ENCODE measurements around the gene PCBP3. TPM values are rescaled to one million over a fixed set of nuclear protein-coding genes. Genes with fewer than 3 reads are reported as not detected.
"Not testable (repeated sequence)": the region's sequence is repeated elsewhere in the genome, so short reads cannot be mapped to it uniquely, and the experiment has no call there.

PCBP3 gene
- total RNA-seq, 1 donor from 2014 or later: 5.5 TPM

DNA sequence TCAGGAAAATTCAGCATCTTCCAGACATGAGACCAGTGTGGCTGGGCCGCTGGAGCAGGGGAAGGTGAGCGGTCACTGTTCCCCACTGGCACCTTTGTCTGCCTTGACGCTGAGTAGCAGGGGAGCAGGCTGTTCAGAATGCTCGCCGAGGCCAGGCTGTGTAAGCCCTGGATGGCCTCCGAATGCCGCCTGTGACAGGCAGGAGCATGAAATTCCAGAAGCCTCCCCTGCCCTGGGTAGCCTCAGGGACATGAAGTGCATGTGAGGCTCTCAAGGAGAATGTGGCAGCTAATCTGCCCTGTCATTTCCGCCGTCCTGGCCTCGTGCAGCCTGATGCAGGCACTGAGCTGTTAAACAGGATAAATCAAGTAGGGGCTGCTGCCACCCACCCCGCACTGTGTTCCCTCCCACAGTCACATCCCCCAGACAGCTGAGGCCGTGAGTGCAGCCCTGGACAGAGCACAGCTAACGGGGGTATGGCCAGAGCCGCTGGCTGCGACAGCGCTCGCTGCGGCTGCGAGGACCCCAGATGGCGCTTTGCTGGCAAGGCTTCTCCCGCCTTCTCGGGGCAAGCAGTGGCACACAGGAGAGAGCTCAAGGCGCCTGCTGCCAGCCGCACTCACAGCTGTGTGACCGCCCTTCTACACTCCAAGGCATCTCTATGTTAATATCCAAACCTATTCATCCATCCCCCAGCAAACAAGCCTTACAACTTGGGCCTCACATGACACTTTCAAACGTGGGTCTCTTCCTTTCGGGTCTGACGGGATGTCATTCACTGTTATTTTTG, 233.1 kb downstream of the PCBP3 start:
- DNase-seq: peak; percentile 89

DNA sequence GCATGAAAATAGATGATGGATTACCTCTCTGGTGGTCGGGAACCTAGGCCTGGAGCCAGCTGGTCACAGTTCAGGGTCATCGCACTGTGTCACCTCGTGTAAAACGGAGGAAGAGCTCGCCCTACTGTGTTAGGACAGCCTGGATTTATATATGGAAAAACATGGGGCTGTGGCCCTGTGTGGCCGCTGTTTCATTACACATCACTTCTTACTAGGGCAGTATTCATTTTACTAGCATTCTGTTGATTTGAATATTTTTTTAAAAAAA, 233.6 kb downstream of the PCBP3 start:
- DNase-seq: no peak

DNA sequence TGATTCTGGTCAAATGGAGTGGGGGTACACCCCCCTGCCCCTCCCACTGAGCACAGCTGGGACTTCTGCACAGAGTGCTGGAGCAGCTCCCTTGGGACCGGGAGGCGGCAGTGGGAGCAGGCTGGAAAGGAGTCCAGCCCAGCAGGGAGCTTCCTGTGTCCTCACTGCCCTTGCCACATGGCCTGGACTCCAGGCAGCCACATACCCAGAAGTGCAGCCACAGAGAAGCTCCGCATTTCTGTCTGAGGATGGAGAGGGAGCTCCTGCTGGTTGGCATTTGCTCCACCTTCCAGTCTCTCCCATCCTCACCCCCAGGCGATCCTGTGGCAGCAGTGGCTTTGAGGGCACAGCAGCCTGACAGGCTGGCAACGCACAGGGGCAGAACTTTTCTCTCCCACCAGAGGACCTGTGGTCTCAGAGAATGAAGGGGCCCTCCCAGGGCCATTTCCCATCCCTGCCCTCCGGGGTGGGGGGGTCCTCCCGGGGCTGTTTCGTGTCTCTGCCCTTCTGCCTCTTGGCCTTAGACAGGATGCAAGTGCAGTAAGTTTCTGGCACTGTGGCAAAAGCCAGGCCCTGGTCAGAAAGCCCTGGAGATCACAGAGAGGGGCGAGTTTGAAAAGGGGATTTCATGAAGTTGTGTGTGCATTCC, 234.4 kb downstream of the PCBP3 start:
- no peak for DNase-seq

DNA sequence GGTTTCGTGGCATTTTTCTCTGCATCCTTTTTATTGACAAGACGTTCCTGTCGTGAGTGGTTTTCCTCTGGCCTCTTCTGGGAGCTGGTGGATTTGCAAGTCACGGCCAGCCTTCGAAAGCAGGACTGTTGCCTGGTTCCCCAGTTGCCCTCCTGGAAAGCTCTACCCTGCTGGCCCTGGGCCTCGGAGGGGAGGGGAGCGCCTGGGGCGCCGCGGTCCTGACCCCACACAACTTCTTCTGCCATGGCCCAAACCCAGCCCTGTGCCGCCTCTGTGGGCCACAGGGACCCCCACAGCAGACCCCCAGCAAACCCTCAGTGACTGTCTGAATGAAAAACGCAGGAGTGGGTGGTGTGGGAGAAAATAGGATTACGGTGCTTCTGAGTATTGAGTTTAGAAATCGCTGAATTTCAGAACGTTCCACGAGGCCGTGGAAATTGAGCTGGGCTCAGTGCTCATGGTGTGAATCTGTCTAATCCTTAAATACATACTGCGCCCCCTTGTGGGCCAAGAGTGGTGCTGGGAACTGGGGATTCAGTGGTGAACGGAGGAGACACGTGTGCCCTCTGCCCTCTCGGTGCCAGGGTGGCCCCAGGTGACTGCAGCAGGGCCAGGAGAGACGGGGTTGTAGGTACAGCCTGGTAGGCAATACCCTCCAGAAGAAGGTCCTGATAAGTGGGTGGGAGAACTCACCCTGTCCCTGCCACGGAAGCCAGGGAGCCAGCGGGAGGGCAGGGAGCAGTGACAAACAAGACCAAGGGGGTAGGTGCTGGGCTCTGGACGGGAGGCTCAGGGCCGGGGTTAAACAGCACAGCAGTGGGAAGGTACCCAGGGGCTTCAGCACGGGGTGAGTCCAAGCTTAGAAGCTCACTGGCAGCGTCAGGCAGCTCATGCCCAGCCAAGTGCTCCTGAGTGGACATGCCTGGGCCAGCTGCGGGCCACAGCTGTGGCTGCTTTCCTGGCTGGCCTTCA, 236.9 kb downstream of the PCBP3 start:
- peak; percentile 87 for DNase-seq

DNA sequence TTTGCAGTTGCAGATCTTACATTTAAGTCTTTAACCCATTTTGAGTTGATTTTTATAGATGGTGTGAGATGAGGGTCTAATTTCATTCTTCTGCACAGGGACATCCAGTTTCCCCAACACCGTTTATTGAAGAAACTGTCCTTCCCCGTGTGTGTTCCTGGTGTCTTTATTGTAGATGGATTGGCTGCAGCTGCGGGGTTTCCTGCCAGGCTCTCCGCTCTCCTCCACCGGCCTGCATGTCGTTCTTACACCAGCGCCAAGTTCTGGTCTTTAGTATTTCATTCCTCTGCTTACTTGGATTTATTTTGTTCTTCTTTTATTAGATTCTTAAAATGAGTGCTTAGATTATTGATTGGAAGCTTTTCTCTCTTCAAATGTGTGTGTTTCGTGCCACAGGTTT, 239.1 kb downstream of the PCBP3 start:
- peak; percentile 44 for DNase-seq

DNA sequence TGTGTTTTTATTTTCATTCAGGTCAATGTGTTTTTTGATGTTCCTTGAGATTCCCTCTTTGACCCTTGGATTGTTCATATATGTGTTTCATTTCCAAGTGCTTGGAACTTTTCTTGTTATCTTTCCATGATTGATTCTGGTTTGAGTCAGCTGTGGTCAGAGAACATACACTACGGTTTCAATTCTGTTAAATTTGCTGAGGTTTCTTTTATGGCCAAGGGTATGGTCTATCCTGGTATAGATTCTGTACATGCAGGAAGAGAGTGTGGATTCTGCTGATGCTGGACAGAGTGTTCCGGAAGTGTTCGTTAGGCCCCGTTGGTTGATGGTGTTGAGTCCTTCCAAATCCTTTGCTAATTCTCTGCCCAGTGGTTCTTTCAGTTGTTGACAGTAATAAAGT, 239.6 kb downstream of the PCBP3 start:
- DNase-seq: peak; percentile 23

DNA sequence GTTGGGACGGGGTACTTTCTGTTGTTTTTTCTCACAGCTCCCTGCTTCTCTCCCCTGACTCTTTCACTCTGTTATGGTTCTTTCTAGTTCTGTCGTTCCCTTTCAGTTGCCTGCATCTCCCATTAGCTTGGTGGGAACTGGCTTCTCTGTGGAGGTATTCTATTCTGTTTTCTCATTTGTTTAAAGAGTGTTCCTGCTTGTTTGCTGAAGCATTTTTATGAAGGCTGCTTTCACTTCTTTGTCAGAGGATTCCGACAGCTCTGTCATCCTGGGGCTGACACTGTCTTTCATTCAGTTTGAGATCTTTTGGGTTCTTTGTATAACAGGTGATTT, 242.0 kb downstream of the PCBP3 start:
- DNase-seq: no peak

DNA sequence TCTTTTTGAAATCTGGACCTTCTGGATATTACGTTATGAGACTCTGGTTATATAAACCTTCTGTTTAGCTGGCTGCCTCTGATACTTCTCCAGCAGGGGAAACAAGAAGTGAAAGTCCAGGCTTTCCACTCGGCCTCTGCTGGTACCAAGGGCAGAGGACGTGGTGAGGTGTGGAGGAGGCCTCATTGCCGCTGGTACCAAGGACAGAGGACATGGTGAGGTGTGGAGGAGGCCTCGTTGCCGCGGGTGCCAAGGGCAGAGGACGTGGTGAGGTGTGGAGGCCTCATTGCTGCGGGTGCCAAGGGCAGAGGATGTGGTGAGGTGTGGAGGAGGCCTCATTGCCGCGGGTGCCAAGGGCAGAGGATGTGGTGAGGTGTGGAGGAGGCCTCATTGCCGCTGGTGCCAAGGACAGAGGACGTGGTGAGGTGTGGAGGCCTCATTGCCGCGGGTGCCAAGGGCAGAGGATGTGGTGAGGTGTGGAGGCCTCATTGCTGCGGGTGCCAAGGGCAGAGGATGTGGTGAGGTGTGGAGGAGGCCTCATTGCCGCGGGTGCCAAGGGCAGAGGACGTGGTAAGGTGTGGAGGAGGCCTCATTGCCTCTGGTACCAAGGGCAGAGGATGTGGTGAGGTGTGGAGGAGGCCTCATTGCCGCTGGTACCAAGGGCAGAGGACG, 242.5 kb downstream of the PCBP3 start:
- not testable (repeated sequence) for DNase-seq

DNA sequence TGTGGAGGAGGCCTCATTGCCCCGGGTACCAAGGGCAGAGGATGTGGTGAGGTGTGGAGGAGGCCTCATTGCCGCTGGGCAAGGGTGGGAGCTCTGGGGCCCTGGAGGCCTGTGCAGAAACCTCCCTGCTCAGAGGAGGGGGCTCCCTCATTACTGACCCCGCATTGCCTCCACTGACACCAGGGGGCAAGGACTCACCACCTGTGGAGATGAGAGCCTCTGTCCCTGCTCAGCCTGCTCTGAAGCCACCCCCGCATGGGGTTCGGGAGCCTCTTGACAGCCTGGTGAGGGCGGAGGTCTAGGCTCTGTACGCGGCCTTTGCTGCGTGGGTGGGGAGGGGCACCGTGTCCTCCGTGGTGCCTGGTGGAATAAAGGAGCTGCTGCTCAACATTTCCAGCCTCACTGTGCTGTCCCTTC, 243.1 kb downstream of the PCBP3 start:
- DNase-seq: no peak

DNA sequence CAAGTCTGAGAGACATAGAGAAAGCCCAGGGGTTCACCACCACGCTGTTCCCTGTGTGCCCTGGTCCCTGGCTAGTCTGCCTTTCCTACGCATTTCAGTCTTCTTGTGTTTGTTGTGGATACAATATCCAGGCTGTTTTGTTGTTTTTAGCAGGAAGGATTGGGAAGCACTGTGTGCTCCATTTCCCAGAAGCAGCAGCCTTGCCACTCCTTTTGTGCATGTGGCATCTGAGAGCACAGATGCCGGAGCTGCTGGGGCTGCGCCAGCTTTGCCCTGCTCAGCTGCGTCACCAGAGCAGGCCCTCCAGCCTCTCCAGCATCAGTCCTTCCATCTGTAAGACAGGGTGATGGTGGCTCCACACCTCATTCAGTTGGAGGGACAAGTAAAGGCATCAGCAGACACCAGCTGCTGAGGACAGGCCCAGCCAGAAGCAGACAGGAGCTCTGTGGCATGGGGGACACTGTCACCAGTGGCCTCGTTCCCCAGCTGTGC, 243.6 kb downstream of the PCBP3 start:
- peak; percentile 89 for DNase-seq

DNA sequence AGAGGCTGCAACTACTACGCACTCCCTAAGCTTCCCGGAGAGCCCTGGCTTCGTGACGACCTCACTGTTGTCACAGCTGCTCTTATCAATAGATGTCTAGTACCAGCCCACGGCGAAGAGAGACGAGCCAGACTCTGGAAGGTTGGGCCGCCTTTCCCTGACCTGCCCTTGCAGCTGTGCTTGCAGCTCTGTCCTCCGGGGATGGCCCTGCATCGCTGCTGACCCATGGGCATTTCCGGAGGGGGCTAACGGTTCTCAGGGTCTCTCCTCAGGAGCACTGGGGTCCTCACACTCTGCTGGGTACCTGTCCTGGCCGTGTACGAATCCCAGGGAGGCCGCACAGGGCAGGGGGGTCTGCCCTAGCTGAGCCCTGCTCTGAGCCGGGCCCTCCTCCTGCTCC, 244.3 kb downstream of the PCBP3 start:
- DNase-seq: peak; percentile 72

DNA sequence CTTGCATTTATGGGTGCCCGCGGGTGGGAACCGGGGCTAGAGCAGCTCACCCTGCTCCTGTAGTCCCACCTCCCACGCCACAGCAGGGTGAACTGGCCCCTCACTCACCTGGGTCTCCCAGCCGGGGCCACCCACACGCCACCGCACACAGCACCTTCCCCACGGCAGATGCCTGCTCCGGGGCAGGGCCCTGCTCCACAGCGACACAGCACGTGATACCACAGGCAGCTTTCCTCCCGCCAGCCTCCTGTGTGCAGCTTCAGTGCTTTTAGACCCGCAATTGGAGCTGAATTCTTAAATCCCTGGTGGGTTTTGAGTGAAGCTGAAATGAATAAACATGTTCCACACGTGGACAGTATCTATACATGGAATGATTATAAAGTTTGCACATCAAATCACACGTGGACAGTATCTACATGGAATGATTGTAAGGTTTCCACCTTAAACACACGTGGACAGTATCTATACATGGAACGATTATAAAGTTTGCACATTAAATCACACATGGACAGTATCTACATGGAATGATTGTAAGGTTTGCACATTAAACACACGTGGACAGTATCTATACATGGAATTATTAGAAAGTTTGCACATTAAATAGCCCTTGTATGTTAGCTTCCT, 245.0 kb downstream of the PCBP3 start:
- no peak for DNase-seq

DNA sequence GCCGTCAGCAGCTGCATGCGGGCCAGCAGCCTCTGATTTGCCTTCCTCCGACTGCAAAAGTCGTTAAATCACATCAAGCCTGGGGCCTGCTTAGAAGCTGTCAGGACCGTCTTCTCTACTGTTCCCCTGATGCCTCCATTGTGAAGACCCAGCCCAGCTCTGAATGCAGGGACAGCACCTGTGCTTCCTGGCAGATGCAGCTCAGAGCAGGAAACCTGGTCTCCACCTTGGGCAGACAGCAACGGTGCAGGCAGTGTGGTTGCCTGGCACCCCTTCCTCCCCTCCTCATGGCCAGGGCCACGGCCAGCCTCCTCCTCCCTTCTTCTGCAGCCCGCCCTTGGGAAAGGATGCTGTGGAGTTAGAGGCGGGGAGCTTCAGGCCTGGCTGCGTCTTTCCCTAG, 245.7 kb downstream of the PCBP3 start:
- no peak for DNase-seq

DNA sequence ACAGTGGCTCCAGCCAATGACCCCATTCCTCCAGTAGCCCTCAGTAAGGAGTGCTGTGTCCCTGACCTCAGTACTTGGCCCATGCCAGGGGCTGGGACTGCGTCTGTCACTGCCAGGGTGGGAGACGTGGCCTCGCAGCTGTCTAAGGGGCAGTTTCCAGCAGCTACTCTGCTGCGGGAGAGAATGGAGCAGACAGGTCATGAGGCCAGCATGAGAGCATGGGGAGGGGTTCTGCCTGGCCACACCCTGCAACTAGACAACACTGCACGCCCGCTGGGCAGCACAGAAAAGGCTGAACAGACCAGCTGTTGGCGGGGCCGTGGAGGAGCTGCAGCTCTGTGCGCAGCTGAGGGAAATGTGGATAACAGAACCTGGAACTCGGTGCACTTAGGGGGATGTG, 246.4 kb downstream of the PCBP3 start:
- DNase-seq: peak; percentile 83

DNA sequence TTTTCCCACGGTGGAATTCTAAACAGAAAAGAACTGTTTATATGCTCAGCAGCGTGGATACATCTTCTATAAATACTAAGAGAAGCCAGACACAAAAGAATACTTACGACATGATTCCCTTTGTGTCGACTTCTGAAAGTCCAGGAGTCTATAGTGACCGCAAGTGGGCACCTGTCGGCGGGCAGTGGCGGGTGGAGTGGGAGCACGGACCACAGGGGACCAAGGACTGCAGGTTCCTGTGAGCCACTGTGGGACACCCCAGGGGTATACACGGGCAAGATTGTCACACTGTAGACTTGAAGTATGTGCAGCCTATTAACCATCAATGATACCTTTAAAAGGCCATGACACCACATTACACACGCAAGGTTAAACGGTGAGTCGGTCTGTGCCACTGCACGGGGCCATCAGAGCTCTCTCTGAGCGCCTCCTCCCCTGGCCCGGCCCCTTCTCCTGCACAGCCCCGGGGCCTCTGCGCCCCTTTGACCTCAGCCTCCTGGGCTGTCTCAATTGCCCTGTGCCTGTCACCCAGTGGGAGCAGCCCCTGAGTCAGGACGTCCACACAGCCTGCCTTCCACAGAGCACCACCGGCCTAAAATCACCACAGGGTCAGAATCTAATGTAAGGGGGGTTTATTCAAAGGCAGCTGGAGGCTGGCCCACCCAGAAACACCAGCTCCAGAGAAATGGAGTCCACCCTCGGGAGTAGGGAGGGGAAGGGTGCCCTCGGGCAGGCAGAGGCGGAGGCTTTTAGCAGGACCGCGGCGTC, 248.0 kb downstream of the PCBP3 start:
- no peak for DNase-seq

DNA sequence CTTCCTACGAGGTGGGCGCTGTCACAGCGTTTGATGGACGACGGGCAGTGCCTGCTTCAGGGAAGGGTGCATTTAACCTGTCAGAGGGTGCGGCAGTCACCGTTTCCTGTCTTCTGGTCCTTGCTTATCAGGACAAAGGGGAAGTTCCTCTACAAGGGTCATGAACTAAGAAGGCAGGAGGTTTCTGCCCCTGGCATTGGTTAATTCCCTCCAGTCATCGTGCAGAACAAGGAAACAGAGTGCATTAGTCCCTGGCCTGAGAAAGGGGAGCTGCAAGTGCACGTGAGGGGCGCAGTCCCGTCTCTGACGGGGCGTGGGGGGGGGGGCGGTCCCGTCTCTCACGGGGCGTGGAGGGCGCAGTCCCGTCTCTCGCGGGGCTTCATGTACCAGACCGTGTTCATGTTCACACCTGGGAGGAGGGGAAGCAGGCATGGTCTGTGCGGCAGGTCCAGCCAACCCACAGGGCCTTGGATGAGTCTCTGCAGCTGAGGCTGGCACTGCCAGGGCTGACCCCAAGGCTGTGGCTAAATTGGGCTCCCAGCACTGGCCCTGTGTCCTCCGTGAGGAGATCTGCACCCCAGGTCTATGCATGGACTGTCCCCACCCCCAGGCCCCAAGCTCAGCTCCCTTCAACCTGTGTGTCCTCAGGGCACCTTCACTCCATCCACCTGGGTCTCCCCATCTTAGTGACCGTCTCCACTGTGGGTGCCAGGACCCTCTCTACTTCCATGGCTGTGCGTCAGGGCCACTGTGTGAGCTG, 248.8 kb downstream of the PCBP3 start:
- no peak for DNase-seq

DNA sequence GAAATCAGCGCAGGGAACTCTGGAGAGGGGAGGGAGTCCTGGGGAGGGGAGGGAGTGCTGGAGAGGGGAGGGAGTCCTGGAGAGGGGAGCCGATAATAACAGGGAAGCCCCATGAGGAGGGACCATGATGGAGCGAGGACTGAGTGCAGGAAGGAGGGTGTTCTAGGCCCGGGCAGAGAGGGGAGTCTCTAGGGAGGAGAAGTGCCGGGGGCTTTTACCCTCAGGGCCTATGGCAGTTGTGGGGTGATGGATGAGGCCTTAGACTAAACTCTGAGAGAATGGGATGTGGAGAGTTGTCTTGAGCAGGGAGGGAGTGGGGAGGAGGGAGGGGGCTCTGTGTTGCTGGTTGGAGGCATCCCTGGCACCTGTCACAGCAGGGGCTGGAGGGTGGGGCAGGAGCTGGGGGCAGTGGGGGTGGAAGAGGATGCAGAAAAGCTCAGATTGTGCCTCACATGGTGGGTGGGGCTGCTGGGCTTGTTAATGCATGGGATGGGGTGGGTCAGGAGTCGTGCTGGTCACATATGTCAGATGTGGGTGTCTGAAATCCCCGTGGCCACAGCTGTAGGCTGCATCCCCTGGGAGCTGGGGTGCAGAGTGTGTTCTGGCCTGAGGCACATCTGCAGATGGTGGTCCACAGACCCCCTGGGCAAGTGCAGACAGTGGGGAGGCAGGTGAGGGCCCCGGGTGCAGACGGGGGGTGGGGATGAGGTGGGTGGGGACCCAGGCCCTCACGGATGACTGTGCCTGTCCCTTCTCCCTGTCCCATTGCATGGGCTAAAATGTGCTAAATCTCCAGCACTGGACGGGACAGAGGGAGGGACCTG, 249.6 kb downstream of the PCBP3 start:
- no peak for DNase-seq

DNA sequence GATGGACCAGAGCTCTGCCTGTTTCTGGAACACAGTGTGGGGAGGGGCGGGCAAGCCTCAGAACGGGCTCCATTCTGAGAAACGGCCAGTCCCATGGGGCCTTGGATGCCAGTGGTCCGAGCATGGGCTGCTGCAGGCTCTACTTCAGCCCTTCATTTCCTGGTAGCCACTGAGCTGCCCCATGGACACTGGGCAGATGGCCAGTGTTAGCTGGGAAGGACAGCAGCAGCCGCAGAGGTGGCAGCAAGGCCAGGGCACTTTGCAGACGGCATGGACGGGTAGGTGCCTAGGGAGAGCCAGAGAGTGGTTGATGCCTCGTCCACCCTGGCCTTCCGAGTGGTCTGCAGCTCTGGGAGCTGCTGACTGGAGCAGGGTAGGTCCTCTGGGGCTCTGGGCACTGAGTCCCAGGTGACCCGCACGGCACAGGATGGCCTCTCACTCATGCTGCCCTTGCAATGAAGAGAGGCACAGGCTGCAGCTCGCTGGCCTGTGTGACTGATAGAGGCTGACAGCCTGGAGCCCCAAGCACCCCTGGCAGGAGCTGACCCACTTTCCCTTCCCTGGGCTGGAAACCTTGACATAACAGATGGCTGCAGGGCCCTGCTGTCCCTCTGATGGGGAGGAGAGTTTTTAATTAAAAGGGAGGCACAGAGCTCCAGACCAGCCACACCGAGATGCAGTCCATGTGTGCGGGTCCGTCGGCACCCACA, 250.4 kb downstream of the PCBP3 start:
- no peak for DNase-seq

DNA sequence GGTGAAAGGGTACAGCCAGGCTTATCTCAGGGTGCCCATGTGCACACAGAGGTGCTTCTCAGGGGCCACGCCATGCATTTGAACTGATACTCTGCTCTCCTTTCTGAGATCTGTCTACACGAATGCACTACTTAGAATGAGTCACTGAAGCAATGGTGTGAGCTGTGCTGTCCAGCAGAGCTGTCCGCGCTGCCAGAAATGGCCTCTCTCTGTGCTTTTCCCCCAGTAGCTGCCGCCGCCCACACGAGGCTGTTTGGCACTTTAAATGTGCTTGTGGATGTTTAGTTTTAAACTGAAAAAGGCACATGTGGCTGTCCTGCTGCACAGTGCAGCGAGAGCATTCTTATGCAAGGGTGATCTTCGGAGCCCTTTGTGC, 250.9 kb downstream of the PCBP3 start:
- peak; percentile 61 for DNase-seq
